Gastroesophageal sphincter (tissue), 3 donors: Measurements from ENCODE around the gene APLN.

Experiments used
- EP300 ChIP-seq: sonication (generic); formaldehyde crosslinking; IDR thresholded peaks from one replicate; pipeline ENCODE4 v1.6.1; 2017; ENCODE audit warnings: antibody characterized with exemption, mild to moderate bottlenecking
- POLR2A ChIP-seq, 2 donors: fragments of 450-650 bp; IDR thresholded peaks; one replicate each; pipeline ENCODE4 v1.6.1; 2017; ENCODE audit warnings: antibody characterized with exemption in 2 of 2, mild to moderate bottlenecking in 2 of 2, moderate library complexity in 1 of 2
- TF ChIP-seq, protein P1 (sequence below), 4 experiments: fragments of 200-600 bp in 2 of 4; fragments of 450-650 bp in 2 of 4; sonication (generic) in 1 of 4; IDR thresholded peaks; one replicate each; pipeline ENCODE4 v1.5.1; 2017 to 2019; ENCODE audit warnings: antibody characterized with exemption in 4 of 4, mild to moderate bottlenecking in 2 of 4, moderate library complexity in 2 of 4

GRCh38 chrX:129697204-129697829 is 42.6 kb upstream of the APLN start:
- TF ChIP-seq, protein P1, sequence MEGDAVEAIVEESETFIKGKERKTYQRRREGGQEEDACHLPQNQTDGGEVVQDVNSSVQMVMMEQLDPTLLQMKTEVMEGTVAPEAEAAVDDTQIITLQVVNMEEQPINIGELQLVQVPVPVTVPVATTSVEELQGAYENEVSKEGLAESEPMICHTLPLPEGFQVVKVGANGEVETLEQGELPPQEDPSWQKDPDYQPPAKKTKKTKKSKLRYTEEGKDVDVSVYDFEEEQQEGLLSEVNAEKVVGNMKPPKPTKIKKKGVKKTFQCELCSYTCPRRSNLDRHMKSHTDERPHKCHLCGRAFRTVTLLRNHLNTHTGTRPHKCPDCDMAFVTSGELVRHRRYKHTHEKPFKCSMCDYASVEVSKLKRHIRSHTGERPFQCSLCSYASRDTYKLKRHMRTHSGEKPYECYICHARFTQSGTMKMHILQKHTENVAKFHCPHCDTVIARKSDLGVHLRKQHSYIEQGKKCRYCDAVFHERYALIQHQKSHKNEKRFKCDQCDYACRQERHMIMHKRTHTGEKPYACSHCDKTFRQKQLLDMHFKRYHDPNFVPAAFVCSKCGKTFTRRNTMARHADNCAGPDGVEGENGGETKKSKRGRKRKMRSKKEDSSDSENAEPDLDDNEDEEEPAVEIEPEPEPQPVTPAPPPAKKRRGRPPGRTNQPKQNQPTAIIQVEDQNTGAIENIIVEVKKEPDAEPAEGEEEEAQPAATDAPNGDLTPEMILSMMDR (IDR thresholded peaks at IDR 0.05) = no peak
- no peak for TF ChIP-seq POLR2A (IDR thresholded peaks at IDR 0.05)
- no peak for TF ChIP-seq EP300
